ENCODE results near the gene DHX16.

DNA sequence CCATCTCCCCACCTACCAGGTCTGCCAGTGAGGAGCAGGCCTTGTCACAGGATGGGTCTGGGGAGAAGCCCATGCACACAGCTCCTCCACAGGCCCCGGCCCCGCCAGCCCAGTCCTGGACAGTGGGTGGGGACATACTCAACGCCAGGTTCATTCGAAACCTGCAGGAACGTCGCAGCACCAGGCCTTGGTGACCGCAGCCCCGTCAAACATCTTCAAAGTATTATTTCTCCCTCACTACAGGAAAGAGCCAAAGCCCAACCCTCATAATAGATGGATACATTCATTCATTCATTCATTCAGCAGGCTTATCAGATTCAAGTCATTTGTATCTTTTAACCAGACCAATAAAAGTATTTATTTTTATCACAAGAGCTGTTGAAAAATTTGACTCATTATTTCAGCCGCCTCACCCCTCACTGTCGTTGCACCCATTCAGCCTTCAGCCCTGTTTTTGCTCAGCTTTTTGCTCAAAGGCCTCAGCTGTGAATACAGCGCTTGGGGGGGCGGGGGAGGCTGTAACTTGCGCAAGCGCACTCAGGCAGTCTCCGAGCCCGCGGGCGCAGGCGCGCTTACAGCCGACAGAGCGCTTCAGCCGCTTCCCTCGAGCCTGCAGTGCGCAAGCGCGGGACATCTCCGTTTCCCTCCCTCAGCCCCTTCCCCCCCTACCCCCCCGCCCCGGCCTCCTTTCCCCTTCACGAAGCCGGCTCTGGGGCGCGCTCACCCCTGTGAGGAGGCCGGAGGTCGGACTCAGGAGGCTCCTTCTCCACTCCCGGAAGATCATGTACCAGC is 26.2 kb downstream of the DHX16 start, which contains the start of gene C6orf136:
- TF ChIP-seq, protein P1, sequence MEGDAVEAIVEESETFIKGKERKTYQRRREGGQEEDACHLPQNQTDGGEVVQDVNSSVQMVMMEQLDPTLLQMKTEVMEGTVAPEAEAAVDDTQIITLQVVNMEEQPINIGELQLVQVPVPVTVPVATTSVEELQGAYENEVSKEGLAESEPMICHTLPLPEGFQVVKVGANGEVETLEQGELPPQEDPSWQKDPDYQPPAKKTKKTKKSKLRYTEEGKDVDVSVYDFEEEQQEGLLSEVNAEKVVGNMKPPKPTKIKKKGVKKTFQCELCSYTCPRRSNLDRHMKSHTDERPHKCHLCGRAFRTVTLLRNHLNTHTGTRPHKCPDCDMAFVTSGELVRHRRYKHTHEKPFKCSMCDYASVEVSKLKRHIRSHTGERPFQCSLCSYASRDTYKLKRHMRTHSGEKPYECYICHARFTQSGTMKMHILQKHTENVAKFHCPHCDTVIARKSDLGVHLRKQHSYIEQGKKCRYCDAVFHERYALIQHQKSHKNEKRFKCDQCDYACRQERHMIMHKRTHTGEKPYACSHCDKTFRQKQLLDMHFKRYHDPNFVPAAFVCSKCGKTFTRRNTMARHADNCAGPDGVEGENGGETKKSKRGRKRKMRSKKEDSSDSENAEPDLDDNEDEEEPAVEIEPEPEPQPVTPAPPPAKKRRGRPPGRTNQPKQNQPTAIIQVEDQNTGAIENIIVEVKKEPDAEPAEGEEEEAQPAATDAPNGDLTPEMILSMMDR (IDR thresholded peaks at IDR 0.05): no peak
- no peak for TF ChIP-seq POLR2A (IDR thresholded peaks at IDR 0.05)

Data from upper lobe of left lung (tissue), 4 donors.